Measurements from ENCODE around the gene HGFAC. TPM values are rescaled to one million over a fixed set of nuclear protein-coding genes. Genes with fewer than 3 reads are reported as not detected.

The HGFAC gene
- total RNA-seq, 2 donors from 2014 or later, result 0.52 TPM; not detected in 1

DNA sequence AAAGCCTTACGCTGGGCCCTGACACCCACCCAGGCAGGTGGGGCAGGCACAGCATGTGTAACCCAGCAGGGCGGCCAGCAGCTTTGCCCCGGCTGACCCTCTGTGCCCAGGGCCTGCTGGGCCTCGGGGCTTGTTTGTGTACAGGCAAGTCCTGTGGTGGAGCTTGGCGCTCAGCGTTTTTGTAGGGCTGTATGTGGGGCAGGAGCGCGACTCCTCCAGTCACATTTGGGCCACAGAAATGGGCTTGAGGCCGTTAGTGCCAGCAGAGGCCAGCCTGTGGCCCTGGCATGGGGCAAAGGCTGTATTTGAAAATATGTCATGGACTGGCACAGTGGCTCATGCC is 14.7 kb upstream of the HGFAC start:
- intact Hi-C loops (cut with DNase I), result no loop called here
- Histone ChIP-seq H3K27me3 (no peaks in the 10 kb centered on the region), H3K9me3 (no peaks in the 10 kb centered on the region), H3K9ac (ENCODE audit: low read depth in 2 of 2, low read length in 2 of 2) (no peak overlapping the region), H3K27ac (no peak overlapping the region), H3K4me3 (no peak overlapping the region), H3K36me3 (no peaks in the 10 kb centered on the region), H3K4me1 (no peaks in the 10 kb centered on the region)
- no peak for DNase-seq
- TF ChIP-seq CTCF (IDR thresholded peaks at IDR 0.05), result no peak

- DNase-seq, result no peak
- Histone ChIP-seq H3K27ac (no peak overlapping the region), H3K4me1 (no peaks in the 10 kb centered on the region), H3K36me3 (no peaks in the 10 kb centered on the region), H3K27me3 (no peaks in the 10 kb centered on the region), H3K9ac (ENCODE audit: low read depth in 2 of 2, low read length in 2 of 2) (no peak overlapping the region), H3K9me3 (no peaks in the 10 kb centered on the region), H3K4me3 (no peak overlapping the region)
- intact Hi-C loops (cut with DNase I), result no loop called here
- no peak for TF ChIP-seq CTCF (IDR thresholded peaks at IDR 0.05)
Measured at GRCh38 chr4:3427706-3428446, 13.9 kb upstream of the HGFAC start.

DNA sequence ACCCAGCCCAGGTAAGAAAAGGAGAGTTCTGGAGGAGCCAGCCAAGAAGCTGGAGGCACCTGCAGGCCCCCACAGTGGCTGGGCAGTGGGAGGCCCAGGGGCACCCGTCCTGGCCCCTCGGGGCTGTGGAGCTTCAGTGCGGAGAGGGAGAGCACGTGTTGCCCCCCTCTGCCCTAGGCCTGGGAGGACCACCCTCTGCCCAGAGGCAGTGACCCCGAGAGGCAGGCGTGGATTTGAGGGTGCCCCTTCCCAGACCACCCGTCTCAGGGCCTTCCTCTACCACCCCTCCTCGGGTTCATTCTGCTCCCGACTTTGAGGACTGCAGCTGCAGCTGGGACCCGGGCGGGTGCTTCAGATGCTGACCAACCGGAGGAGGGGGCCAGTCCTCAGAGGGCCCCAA is 12.1 kb upstream of the HGFAC start:
- TF ChIP-seq CTCF (IDR thresholded peaks at IDR 0.05), result no peak
- H3K4me3 ChIP-seq, result no peak overlapping the region
- H3K27me3 ChIP-seq, result no peaks in the 10 kb centered on the region
- DNase-seq, result no peak
- intact Hi-C loops (cut with DNase I), result no loop called here
- H3K9me3 ChIP-seq, result no peaks in the 10 kb centered on the region
- no peaks in the 10 kb centered on the region for H3K36me3 ChIP-seq
- H3K9ac ChIP-seq (ENCODE audit: low read depth in 2 of 2, low read length in 2 of 2), result no peak overlapping the region
- no peaks in the 10 kb centered on the region for H3K4me1 ChIP-seq
- no peak overlapping the region for H3K27ac ChIP-seq

GRCh38 chr4:3430524-3430923 is 11.2 kb upstream of the HGFAC start:
- intact Hi-C loops (cut with DNase I), result no loop called here
- no peaks in the 10 kb centered on the region for H3K27me3 ChIP-seq
- H3K4me1 ChIP-seq, result no peaks in the 10 kb centered on the region
- no peaks in the 10 kb centered on the region for H3K36me3 ChIP-seq
- H3K9ac ChIP-seq (ENCODE audit: low read depth in 2 of 2, low read length in 2 of 2), result no peak overlapping the region
- H3K27ac ChIP-seq, result no peak overlapping the region
- no peak for DNase-seq
- H3K9me3 ChIP-seq, result no peaks in the 10 kb centered on the region
- H3K4me3 ChIP-seq, result no peak overlapping the region
- no peak for TF ChIP-seq CTCF (IDR thresholded peaks at IDR 0.05)

GRCh38 chr4:3431446-3431993 is 10.2 kb upstream of the HGFAC start:
- H3K9ac ChIP-seq (ENCODE audit: low read depth in 2 of 2, low read length in 2 of 2), result no peak overlapping the region
- H3K9me3 ChIP-seq, result no peaks in the 10 kb centered on the region
- no peaks in the 10 kb centered on the region for H3K27me3 ChIP-seq
- no peak overlapping the region for H3K4me3 ChIP-seq
- H3K4me1 ChIP-seq, result no peaks in the 10 kb centered on the region
- TF ChIP-seq CTCF (IDR thresholded peaks at IDR 0.05), result no peak
- DNase-seq, result no peak
- no peaks in the 10 kb centered on the region for H3K36me3 ChIP-seq
- no peak overlapping the region for H3K27ac ChIP-seq
- intact Hi-C loops (cut with DNase I), result no loop called here
